Natural killer cell (primary cell): ENCODE data around the gene SEBOX. TPM values are rescaled to one million over a fixed set of nuclear protein-coding genes. Genes with fewer than 3 reads are reported as not detected.

Source experiments
- ATAC-seq, 3 donors: fragments of 150-1000 bp in 2 of 3; fragments of 200-7000 bp in 1 of 3; cut with Tn5 transposase; 1 replicate in 1 of 3; 2 replicates in 2 of 3; pipeline ENCODE4 v1.10.0; 2021; ENCODE audit warnings: mild to moderate bottlenecking in 2 of 3, moderate library complexity in 2 of 3
- DNase-seq, 2 donors: peaks; one replicate each; pipeline versions ENCODE4 v3.0.0 to v3.0.0-alpha.2; 2013 to 2021; ENCODE audit warnings: mixed read lengths in 1 of 2
- H3K27ac ChIP-seq: one replicate; pipeline ENCODE4 v1.5.1; 2013; ENCODE audit warnings: mild to moderate bottlenecking, low read length
- H3K27me3 ChIP-seq: one replicate; pipeline ENCODE4 v1.6.1; 2013; ENCODE audit warnings: low read length; ENCODE audit not compliant: control insufficient read depth, insufficient read depth
- H3K36me3 ChIP-seq: one replicate; pipeline ENCODE4 v1.6.1; 2013; ENCODE audit warnings: low read length; ENCODE audit not compliant: control insufficient read depth, insufficient read depth
- H3K4me1 ChIP-seq: one replicate; pipeline ENCODE4 v1.6.1; 2013; ENCODE audit warnings: low read length; ENCODE audit not compliant: control insufficient read depth, insufficient read depth
- H3K4me3 ChIP-seq: one replicate; pipeline ENCODE4 v1.5.1; 2013; ENCODE audit warnings: low read length
- H3K9me3 ChIP-seq: one replicate; pipeline ENCODE4 v1.6.1; 2013; ENCODE audit warnings: low read length; ENCODE audit not compliant: control insufficient read depth, insufficient read depth
- H3K27ac Mint-ChIP-seq, 2 donors: one replicate each; pipeline ENCODE4 v1.8.0; 2022; ENCODE audit warnings: mild to moderate bottlenecking in 2 of 2, mixed read lengths in 2 of 2, moderate library complexity in 1 of 2
- H3K27me3 Mint-ChIP-seq, 2 donors: one replicate each; pipeline ENCODE4 v1.8.0; 2022; ENCODE audit warnings: low read depth in 2 of 2, mixed read lengths in 2 of 2
- H3K36me3 Mint-ChIP-seq: one replicate; pipeline ENCODE4 v1.8.0; 2022; ENCODE audit warnings: mixed read lengths
- H3K4me1 Mint-ChIP-seq, 2 donors: one replicate each; pipeline ENCODE4 v1.8.0; 2022; ENCODE audit warnings: mixed read lengths in 2 of 2
- H3K4me3 Mint-ChIP-seq: one replicate; pipeline ENCODE4 v1.8.0; 2022; ENCODE audit warnings: mild to moderate bottlenecking, moderate library complexity, mixed read lengths
- H3K9me3 Mint-ChIP-seq, 2 donors: one replicate each; pipeline ENCODE4 v1.8.0; 2022; ENCODE audit warnings: mixed read lengths in 2 of 2
- WGBS: methylation state at CpG from one replicate; pipeline ENCODE4 v1.1.7; 2013; ENCODE audit warnings: missing lambda C conversion rate; ENCODE audit not compliant: insufficient coverage; 5-methylcytosine and 5-hydroxymethylcytosine counted together
- intact Hi-C: fragments of 100-400 bp; cut with micrococcal nuclease; formaldehyde crosslinking; loops from one replicate; pipeline ENCODE4 v1.14.2; 2022
- total RNA-seq, 4 donors: library from RNA; stranded (reverse); fragments of 120-200 nt in 1 of 4; gene quantifications; one replicate each; pipeline versions ENCODE4 v1.2.3 to v1.2.4, GENCODE V29; 2013 to 2022
- TF ChIP-seq, protein P1 (sequence below): fragments of 200-600 bp; IDR thresholded peaks from one replicate; pipeline ENCODE4 v1.8.0; 2022; ENCODE audit warnings: antibody characterized with exemption

Gene SEBOX
- total RNA-seq, 3 donors from 2014 or later (not counting 1 experiment from before 2014, with no cell fraction given), result not detected

DNA sequence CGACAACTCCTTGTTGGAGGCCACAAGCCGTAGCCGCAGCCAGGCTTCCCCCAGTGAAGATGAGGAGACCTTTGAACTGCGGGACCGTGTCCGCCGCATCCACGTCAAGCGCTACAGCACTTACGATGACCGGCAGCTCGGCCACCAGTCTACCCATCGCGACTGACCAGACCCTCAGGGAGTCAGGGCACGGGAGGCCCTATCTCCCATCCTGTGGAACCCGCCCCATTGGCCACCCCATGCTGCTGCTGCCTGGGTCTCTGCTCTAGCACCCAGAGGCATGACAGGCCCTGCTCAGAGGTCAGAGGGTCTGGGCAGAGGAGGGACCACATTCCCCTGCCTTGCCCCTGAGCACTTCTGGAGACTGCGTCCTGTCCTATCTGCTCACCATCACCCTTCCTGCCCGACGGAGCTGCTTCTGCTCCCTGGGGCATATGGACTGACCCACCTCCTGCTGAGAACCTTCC, 20.5 kb downstream of the SEBOX start:
- 97% methylated on average over 19 of the region's 19 CpGs for WGBS
- TF ChIP-seq, protein P1, sequence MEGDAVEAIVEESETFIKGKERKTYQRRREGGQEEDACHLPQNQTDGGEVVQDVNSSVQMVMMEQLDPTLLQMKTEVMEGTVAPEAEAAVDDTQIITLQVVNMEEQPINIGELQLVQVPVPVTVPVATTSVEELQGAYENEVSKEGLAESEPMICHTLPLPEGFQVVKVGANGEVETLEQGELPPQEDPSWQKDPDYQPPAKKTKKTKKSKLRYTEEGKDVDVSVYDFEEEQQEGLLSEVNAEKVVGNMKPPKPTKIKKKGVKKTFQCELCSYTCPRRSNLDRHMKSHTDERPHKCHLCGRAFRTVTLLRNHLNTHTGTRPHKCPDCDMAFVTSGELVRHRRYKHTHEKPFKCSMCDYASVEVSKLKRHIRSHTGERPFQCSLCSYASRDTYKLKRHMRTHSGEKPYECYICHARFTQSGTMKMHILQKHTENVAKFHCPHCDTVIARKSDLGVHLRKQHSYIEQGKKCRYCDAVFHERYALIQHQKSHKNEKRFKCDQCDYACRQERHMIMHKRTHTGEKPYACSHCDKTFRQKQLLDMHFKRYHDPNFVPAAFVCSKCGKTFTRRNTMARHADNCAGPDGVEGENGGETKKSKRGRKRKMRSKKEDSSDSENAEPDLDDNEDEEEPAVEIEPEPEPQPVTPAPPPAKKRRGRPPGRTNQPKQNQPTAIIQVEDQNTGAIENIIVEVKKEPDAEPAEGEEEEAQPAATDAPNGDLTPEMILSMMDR, result no peak
- H3K27me3 Mint-ChIP-seq, result no peaks in the 10 kb centered on the region
- Histone ChIP-seq H3K4me3 (no peak overlapping the region), H3K4me1 (no peaks in the 10 kb centered on the region), H3K9me3 (no peaks in the 10 kb centered on the region), H3K36me3 (peaks cover 75% of the 10 kb centered on the region), H3K27me3 (no peaks in the 10 kb centered on the region), H3K27ac (no peak overlapping the region)
- no peaks in the 10 kb centered on the region for H3K36me3 Mint-ChIP-seq
- H3K4me3 Mint-ChIP-seq, result no peak overlapping the region
- ATAC-seq (no peak), DNase-seq (no peak)
- H3K27ac Mint-ChIP-seq, result no peak overlapping the region
- H3K9me3 Mint-ChIP-seq, result no peaks in the 10 kb centered on the region
- H3K4me1 Mint-ChIP-seq, result no peaks in the 10 kb centered on the region
- intact Hi-C loops, result no loop called here

DNA sequence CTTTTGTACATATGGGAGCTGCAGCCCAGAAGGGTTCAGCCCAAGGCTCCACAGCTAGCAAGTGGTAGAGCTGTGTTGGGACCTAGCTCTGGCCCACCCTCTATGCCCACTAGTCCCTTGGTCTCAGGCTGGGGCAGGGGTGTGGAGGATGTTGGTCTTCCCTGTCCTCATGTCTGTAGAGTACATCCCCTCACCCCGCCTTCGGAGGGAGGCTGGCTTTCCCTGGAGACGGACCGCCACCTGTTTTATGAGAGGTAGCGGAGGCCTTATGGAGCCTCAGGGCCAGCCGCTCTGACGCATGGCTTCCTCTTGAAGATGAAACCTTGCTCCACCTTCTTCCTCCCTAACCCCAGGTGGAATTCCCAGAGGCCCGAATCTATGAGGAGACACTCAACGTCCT, 21.0 kb downstream of the SEBOX start:
- ATAC-seq, result no peak
- intact Hi-C loops, result no loop called here
- Mint-ChIP-seq H3K4me1 (no peaks in the 10 kb centered on the region), H3K9me3 (no peaks in the 10 kb centered on the region), H3K4me3 (no peak overlapping the region), H3K27me3 (no peaks in the 10 kb centered on the region), H3K36me3 (no peaks in the 10 kb centered on the region), H3K27ac (no peak overlapping the region)
- H3K36me3 ChIP-seq, result peaks cover 75% of the 10 kb centered on the region
- H3K4me3 ChIP-seq, result no peak overlapping the region
- no peak for DNase-seq
- no peak overlapping the region for H3K27ac ChIP-seq
- no peaks in the 10 kb centered on the region for H3K4me1 ChIP-seq
- no peaks in the 10 kb centered on the region for H3K9me3 ChIP-seq
- no peaks in the 10 kb centered on the region for H3K27me3 ChIP-seq
- 97% methylated on average over 9 of the region's 9 CpGs for WGBS
- TF ChIP-seq, protein P1, result no peak

DNA sequence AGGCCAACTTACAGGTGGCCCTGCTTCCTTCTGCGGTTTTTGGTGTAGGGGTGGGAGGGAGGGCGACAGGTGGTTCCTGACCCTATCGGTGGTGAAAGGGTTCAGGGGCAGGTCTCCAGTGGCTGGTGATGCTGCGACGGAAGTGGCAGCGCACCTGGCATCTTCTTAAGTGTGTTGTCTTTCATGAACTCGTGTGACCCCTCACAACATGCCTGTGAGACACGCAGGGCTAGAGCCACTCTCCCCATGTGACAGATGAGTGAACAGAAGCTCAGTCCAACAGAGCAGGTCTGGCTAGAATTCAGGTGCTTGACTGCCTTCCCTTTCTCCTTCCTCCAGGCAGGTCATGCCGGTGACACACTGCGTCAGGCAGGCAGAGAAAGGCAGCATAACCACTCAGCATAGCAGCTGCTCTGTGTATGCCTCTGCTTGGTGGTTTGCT, 21.5 kb downstream of the SEBOX start:
- ATAC-seq (no peak), DNase-seq (no peak)
- Mint-ChIP-seq H3K4me3 (no peak overlapping the region), H3K9me3 (no peaks in the 10 kb centered on the region), H3K27me3 (no peaks in the 10 kb centered on the region), H3K27ac (no peak overlapping the region), H3K4me1 (peaks cover 0 to 2% of the 10 kb centered on the region in 2 donors), H3K36me3 (no peaks in the 10 kb centered on the region)
- H3K27me3 ChIP-seq, result no peaks in the 10 kb centered on the region
- no peaks in the 10 kb centered on the region for H3K9me3 ChIP-seq
- peaks cover 70% of the 10 kb centered on the region for H3K36me3 ChIP-seq
- H3K4me1 ChIP-seq, result no peaks in the 10 kb centered on the region
- no peak overlapping the region for H3K27ac ChIP-seq
- no peak overlapping the region for H3K4me3 ChIP-seq
- WGBS, result 78% methylated on average over 10 of the region's 10 CpGs
- TF ChIP-seq, protein P1, result no peak
- intact Hi-C loops, result no loop called here

DNA sequence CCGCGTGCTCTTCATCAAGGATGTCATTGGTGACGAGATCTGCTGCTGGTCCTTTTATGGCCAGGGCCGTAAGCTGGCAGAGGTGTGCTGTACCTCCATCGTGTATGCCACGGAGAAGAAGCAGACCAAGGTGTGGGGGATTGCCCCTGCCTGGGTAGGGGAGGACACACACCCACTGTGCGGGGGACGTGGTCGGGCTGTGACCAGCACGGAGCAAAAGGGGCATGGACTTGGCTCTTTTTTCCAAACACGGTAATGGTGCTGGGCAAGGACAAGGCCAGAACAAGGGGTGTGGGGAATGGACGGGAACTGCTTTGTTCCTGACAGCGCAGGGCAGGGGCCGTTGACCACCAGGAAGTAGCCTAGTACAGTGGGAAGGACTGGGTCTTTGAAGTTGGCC, 22.7 kb downstream of the SEBOX start:
- Mint-ChIP-seq H3K9me3 (no peaks in the 10 kb centered on the region), H3K27me3 (no peaks in the 10 kb centered on the region), H3K36me3 (no peaks in the 10 kb centered on the region), H3K4me1 (peaks cover 1 to 12% of the 10 kb centered on the region in 2 donors), H3K4me3 (no peak overlapping the region), H3K27ac (no peak overlapping the region)
- intact Hi-C loops, result no loop called here
- H3K27ac ChIP-seq, result no peak overlapping the region
- no peaks in the 10 kb centered on the region for H3K9me3 ChIP-seq
- H3K27me3 ChIP-seq, result no peaks in the 10 kb centered on the region
- TF ChIP-seq, protein P1, result no peak
- no peak overlapping the region for H3K4me3 ChIP-seq
- peaks cover 59% of the 10 kb centered on the region for H3K36me3 ChIP-seq
- ATAC-seq (no peak), DNase-seq (no peak)
- 97% methylated on average over 14 of the region's 14 CpGs for WGBS
- no peaks in the 10 kb centered on the region for H3K4me1 ChIP-seq
